Central memory CD8-positive, alpha-beta T cell (primary cell): Measurements from ENCODE around the gene SORCS2.

Experiments used
- ATAC-seq: fragments of 150-1000 bp; cut with Tn5 transposase; replicated peaks from 2 replicates; pipeline ENCODE4 v1.10.0; 2022; ENCODE audit warnings: mild to moderate bottlenecking, moderate FRiP score, moderate number of reproducible peaks; ENCODE audit not compliant: poor library complexity, severe bottlenecking; ENCODE audit errors: extremely low read depth
- DNase-seq, 2 donors: peaks; one replicate each; pipeline ENCODE4 v3.0.0; 2021; ENCODE audit warnings: low spot score in 2 of 2
- H3K27ac Mint-ChIP-seq: one replicate; pipeline ENCODE4 v1.8.0; 2022; ENCODE audit warnings: low read depth, mild to moderate bottlenecking, moderate library complexity, mixed read lengths
- H3K27me3 Mint-ChIP-seq: one replicate; pipeline ENCODE4 v1.8.0; 2022; ENCODE audit warnings: mixed read lengths
- H3K36me3 Mint-ChIP-seq: one replicate; pipeline ENCODE4 v1.8.0; 2022; ENCODE audit warnings: mild to moderate bottlenecking, moderate library complexity, mixed read lengths; ENCODE audit not compliant: insufficient read depth
- H3K4me1 Mint-ChIP-seq: one replicate; pipeline ENCODE4 v1.8.0; 2022; ENCODE audit warnings: mixed read lengths
- H3K4me3 Mint-ChIP-seq: one replicate; pipeline ENCODE4 v1.8.0; 2022; ENCODE audit warnings: mild to moderate bottlenecking, moderate library complexity, mixed read lengths
- H3K9me3 Mint-ChIP-seq: one replicate; pipeline ENCODE4 v1.8.0; 2022; ENCODE audit warnings: mixed read lengths

Gene SORCS2

GRCh38 chr4:7584606-7585159, 392.3 kb downstream of the SORCS2 start:
- H3K27ac Mint-ChIP-seq: no peak overlapping the region
- peaks cover 23% of the 10 kb centered on the region for H3K27me3 Mint-ChIP-seq
- no peak for ATAC-seq
- no peaks in the 10 kb centered on the region for H3K36me3 Mint-ChIP-seq
- H3K9me3 Mint-ChIP-seq: peaks cover 7% of the 10 kb centered on the region
- no peak overlapping the region for H3K4me3 Mint-ChIP-seq
- DNase-seq: no peak
- no peaks in the 10 kb centered on the region for H3K4me1 Mint-ChIP-seq

GRCh38 chr4:7585768-7586167, 393.4 kb downstream of the SORCS2 start:
- Mint-ChIP-seq H3K27me3 (peaks cover 27% of the 10 kb centered on the region), H3K9me3 (peaks cover 7% of the 10 kb centered on the region), H3K27ac (no peak overlapping the region), H3K36me3 (no peaks in the 10 kb centered on the region), H3K4me1 (no peaks in the 10 kb centered on the region), H3K4me3 (no peak overlapping the region)
- DNase-seq (no peak), ATAC-seq (no peak)

- Mint-ChIP-seq H3K4me1 (no peaks in the 10 kb centered on the region), H3K27me3 (peaks cover 27% of the 10 kb centered on the region), H3K36me3 (no peaks in the 10 kb centered on the region), H3K4me3 (no peak overlapping the region), H3K27ac (no peak overlapping the region), H3K9me3 (peaks cover 7% of the 10 kb centered on the region)
- ATAC-seq (no peak), DNase-seq (no peak)
Observed at GRCh38 chr4:7587433-7588405, 395.4 kb downstream of the SORCS2 start.

GRCh38 chr4:7590189-7590588, 397.9 kb downstream of the SORCS2 start:
- ATAC-seq (no peak), DNase-seq (no peak)
- H3K4me3 Mint-ChIP-seq: no peak overlapping the region
- H3K9me3 Mint-ChIP-seq: peaks cover 7% of the 10 kb centered on the region
- no peak overlapping the region for H3K27ac Mint-ChIP-seq
- no peaks in the 10 kb centered on the region for H3K4me1 Mint-ChIP-seq
- peaks cover 35% of the 10 kb centered on the region for H3K27me3 Mint-ChIP-seq
- no peaks in the 10 kb centered on the region for H3K36me3 Mint-ChIP-seq

- H3K27ac Mint-ChIP-seq: no peak overlapping the region
- no peaks in the 10 kb centered on the region for H3K4me1 Mint-ChIP-seq
- ATAC-seq (no peak), DNase-seq (no peak)
- H3K9me3 Mint-ChIP-seq: peaks cover 7% of the 10 kb centered on the region
- no peaks in the 10 kb centered on the region for H3K36me3 Mint-ChIP-seq
- H3K27me3 Mint-ChIP-seq: peaks cover 42% of the 10 kb centered on the region
- no peak overlapping the region for H3K4me3 Mint-ChIP-seq
Observed at GRCh38 chr4:7590899-7591298, 398.6 kb downstream of the SORCS2 start.

- H3K9me3 Mint-ChIP-seq: peaks cover 5% of the 10 kb centered on the region
- H3K27ac Mint-ChIP-seq: no peak overlapping the region
- H3K36me3 Mint-ChIP-seq: no peaks in the 10 kb centered on the region
- H3K4me3 Mint-ChIP-seq: no peak overlapping the region
- ATAC-seq (no peak), DNase-seq (no peak)
- no peaks in the 10 kb centered on the region for H3K4me1 Mint-ChIP-seq
- H3K27me3 Mint-ChIP-seq: peaks cover 47% of the 10 kb centered on the region
Observed at GRCh38 chr4:7591409-7592053, 399.2 kb downstream of the SORCS2 start.

- DNase-seq (no peak), ATAC-seq (no peak)
- Mint-ChIP-seq H3K4me1 (no peaks in the 10 kb centered on the region), H3K27ac (no peak overlapping the region), H3K36me3 (no peaks in the 10 kb centered on the region), H3K9me3 (no peaks in the 10 kb centered on the region), H3K4me3 (no peak overlapping the region), H3K27me3 (peaks cover 37% of the 10 kb centered on the region)
Observed at GRCh38 chr4:7593646-7594412, 401.5 kb downstream of the SORCS2 start.

DNA sequence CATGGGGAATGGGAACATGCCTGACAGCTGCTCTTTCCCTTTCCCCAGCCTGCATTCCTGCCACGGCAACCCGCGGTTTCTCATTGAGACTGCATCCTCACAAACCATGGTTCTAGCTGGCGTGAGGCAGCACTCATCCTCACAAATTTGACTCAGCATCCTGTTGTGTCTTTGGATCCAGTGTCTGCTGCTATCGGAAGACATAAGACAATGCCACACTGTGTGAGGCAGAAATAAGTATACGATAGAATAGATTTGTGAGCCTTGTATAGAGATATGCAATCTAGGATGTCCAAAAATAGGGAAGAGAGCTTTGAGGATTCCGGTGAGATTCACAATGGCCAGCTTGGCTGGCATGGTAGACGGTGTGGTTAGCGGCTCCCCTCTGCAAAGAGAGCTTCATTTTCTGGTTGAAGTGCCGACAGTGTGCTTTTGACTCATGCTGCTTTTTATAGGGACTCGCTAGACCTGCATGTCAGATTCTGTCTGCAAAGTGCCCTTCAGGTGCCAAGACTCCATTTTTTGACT, 403.7 kb downstream of the SORCS2 start:
- ATAC-seq: no peak
- Mint-ChIP-seq H3K9me3 (no peaks in the 10 kb centered on the region), H3K4me1 (no peaks in the 10 kb centered on the region), H3K27me3 (peaks cover 25% of the 10 kb centered on the region), H3K4me3 (no peak overlapping the region), H3K36me3 (no peaks in the 10 kb centered on the region), H3K27ac (no peak overlapping the region)
- no peak for DNase-seq

- no peak for ATAC-seq
- Mint-ChIP-seq H3K36me3 (no peaks in the 10 kb centered on the region), H3K4me1 (no peaks in the 10 kb centered on the region), H3K9me3 (no peaks in the 10 kb centered on the region), H3K27ac (no peak overlapping the region), H3K27me3 (peaks cover 25% of the 10 kb centered on the region), H3K4me3 (no peak overlapping the region)
- DNase-seq: no peak
Observed at GRCh38 chr4:7596918-7597606, 404.7 kb downstream of the SORCS2 start.

DNA sequence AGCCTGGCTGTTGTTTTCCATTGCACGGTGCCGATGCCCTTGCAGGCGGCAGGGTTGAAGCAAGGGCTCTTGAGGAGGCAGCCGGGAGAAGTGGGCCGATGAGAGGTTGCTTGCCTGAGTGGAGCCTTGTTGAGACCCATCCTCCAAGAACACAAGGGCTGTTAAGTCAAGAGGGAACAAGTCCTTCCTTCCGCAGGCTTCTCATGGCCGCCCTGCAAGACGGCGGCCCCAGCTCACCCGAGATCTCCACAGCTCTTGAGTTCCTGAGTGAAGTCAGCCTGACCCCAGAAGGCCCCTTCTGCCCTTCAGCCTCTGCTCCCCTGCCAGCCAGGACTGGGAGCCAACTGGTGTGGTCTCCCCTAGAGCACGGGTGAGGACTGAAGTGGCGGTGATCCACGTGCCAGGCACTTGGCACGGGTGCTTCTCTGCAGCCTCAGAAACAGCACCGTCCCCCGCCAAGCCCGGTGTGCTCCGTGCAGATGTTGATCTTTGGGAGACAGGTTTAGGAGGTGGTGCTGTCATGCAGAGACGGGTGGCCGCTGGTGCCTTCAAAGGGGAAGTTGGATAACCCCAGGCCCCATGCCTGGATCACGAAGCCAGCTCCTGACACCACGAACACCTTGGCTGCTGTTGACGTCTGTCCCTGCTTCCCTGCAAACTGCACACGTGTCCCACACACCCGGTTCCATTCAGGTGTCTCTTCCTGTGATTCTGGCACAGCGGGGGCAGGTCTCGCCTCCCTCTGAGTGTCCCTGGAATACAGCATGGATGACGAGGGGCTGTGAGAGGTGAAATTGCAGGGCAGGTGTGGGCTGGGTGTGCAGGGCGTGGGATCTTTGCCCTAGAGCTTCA, 406.8 kb downstream of the SORCS2 start:
- Mint-ChIP-seq H3K4me1 (no peaks in the 10 kb centered on the region), H3K27ac (no peak overlapping the region), H3K36me3 (no peaks in the 10 kb centered on the region), H3K27me3 (peaks cover 25% of the 10 kb centered on the region), H3K4me3 (no peak overlapping the region), H3K9me3 (no peaks in the 10 kb centered on the region)
- DNase-seq (no peak), ATAC-seq (no peak)

DNA sequence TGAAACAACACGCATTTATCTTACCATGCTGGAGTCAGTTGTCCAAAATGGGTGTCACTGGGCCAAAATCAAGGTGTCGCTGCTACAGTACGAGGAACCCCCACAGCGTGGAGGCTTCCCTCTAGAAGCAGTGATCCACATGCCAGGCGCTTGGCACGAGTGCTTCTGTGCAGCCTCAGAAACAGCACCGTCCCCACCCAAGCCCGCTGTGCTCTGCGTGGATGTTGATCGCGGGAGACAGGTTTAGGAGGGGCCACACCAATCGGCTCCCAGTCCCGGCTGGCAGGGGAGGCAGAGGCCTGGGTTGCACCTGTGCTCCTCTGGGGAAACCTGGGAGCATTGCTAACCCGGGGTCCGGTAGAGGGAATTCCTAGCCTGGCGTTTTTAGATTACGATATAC, 407.9 kb downstream of the SORCS2 start:
- no peak for DNase-seq
- Mint-ChIP-seq H3K27me3 (peaks cover 16% of the 10 kb centered on the region), H3K9me3 (no peaks in the 10 kb centered on the region), H3K36me3 (no peaks in the 10 kb centered on the region), H3K4me1 (no peaks in the 10 kb centered on the region), H3K4me3 (no peak overlapping the region), H3K27ac (no peak overlapping the region)
- no peak for ATAC-seq
